ENCODE results near the gene FCHSD2. TPM values are rescaled to one million over a fixed set of nuclear protein-coding genes. Genes with fewer than 3 reads are reported as not detected.
"Not testable (repeated sequence)": the region's sequence is repeated elsewhere in the genome, so short reads cannot be mapped to it uniquely, and the experiment has no call there.

FCHSD2 gene
- total RNA-seq, 6 experiments from 2014 or later: 10.8 to 25.9 (median 17.8) TPM

DNA sequence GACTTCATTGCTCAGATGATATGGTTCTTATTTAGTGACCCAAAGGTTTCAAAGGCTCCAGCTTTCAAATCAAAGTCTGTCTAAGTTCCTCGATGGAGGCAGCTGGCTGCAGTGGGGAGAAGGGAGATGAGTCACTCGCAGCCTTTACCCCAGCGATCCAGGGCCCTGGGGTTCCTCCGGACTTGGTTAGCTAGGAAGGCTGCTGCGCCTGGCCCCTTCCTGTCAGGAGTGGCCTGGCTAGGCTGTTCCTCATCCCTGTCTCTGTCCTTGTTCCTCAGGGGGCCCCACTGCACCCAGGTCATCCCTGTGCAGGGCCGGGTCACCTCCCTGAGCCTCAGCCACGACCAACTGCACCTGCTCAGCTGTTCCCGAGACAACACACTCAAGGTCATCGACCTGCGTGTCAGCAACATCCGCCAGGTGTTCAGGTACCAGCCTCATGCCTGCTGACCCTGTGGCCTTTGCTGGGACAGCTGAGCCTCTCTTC is 314.0 kb downstream of the FCHSD2 start:
- peak overlapping the region; percentile 16 to 49 (median 36) for H3K27ac ChIP-seq
- peak; percentile 70 to 83 (median 73) for DNase-seq
- H3K4me1 ChIP-seq: peaks cover 0 to 19% (median 7%) of the 10 kb centered on the region in 4 donors
- intact Hi-C loops (cut with DNase I): no loop called here
- H3K9me3 ChIP-seq: no peaks in the 10 kb centered on the region
- no peaks in the 10 kb centered on the region for H3K36me3 ChIP-seq
- ATAC-seq: peak; percentile 48 to 65 (median 58)
- no peaks in the 10 kb centered on the region for H3K27me3 ChIP-seq
- TF ChIP-seq POLR2A (IDR thresholded peaks at IDR 0.05): no peak
- TF ChIP-seq, protein P1, sequence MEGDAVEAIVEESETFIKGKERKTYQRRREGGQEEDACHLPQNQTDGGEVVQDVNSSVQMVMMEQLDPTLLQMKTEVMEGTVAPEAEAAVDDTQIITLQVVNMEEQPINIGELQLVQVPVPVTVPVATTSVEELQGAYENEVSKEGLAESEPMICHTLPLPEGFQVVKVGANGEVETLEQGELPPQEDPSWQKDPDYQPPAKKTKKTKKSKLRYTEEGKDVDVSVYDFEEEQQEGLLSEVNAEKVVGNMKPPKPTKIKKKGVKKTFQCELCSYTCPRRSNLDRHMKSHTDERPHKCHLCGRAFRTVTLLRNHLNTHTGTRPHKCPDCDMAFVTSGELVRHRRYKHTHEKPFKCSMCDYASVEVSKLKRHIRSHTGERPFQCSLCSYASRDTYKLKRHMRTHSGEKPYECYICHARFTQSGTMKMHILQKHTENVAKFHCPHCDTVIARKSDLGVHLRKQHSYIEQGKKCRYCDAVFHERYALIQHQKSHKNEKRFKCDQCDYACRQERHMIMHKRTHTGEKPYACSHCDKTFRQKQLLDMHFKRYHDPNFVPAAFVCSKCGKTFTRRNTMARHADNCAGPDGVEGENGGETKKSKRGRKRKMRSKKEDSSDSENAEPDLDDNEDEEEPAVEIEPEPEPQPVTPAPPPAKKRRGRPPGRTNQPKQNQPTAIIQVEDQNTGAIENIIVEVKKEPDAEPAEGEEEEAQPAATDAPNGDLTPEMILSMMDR (IDR thresholded peaks at IDR 0.05): no peak
- 49% methylated on average over 5 of the region's 11 CpGs for WGBS (ENCODE audit: insufficient coverage, low coverage, low lambda C conversion rate, missing lambda C conversion rate)
- no peak overlapping the region for H3K4me3 ChIP-seq

DNA sequence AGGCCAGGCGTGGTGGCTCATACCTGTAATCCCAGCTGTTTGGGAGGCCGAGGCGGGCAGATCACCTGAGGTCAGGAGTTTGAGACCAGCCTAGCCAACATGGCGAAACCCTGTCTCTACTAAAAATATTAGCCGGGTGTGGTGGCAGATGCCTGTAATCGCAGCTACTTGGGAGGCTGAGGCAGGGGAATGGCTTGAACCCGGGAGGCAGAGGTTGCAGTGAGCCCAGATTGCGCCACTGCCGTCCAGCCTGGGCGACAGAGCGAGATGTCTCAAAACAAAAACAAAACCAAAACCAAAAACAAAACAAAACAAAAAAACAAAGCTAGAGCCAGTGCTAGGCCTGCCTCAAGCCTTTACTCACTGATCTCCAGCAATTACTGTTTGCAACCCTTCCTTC is 314.5 kb downstream of the FCHSD2 start:
- Histone ChIP-seq H3K27ac (peak overlapping the region; percentile 16 to 49 (median 36)), H3K4me1 (peaks cover 0 to 19% (median 7%) of the 10 kb centered on the region in 4 donors)
- ATAC-seq (peak in 3 of 4 donors; percentile 6 to 30 (median 24)), DNase-seq (peak in 1 of 3 donors; percentile 34)
- H3K27me3 ChIP-seq; intact Hi-C loops (cut with DNase I); H3K36me3 ChIP-seq; H3K9me3 ChIP-seq; H3K4me3 ChIP-seq: not testable (repeated sequence)
- WGBS (ENCODE audit: insufficient coverage, low coverage, low lambda C conversion rate, missing lambda C conversion rate): 57% methylated on average over 11 of the region's 11 CpGs

DNA sequence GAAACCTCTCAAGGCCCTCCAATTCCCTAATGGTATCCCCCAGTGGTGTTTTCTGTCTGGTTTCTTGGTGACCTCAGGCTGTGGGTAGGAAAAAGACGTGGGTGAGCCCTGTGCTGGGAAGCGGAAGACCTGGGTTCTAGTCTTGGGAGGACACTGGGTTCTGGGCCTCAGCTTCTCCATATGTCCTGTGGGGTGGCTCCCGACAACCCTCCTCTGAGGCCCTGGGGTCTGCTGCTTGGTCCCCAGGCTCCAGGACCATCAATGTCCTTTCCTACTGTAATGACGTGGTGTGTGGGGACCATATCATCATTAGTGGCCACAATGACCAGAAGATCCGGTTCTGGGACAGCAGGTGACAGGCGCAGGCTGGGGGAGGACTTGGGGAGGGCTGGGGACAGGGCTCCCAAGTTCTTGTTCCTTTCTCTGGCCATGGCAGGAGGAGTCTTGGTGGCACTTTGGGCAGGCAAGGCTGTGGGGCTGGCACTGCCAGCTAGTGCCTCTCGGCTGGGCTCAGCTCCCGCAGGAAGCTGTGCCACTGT is 315.1 kb downstream of the FCHSD2 start:
- H3K27me3 ChIP-seq: no peaks in the 10 kb centered on the region
- 93% methylated on average over 4 of the region's 8 CpGs for WGBS (ENCODE audit: insufficient coverage, low coverage, low lambda C conversion rate, missing lambda C conversion rate)
- no peaks in the 10 kb centered on the region for H3K36me3 ChIP-seq
- intact Hi-C loops (cut with DNase I): no loop called here
- ATAC-seq: no peak
- H3K9me3 ChIP-seq: no peaks in the 10 kb centered on the region
- no peak overlapping the region for H3K4me3 ChIP-seq
- no peak for DNase-seq
- TF ChIP-seq POLR2A (IDR thresholded peaks at IDR 0.05): no peak
- TF ChIP-seq, protein P1 (IDR thresholded peaks at IDR 0.05): no peak
- H3K4me1 ChIP-seq: peaks cover 0 to 19% (median 7%) of the 10 kb centered on the region in 4 donors
- H3K27ac ChIP-seq: peak overlapping the region in 1 of 3 donors; percentile 36

DNA sequence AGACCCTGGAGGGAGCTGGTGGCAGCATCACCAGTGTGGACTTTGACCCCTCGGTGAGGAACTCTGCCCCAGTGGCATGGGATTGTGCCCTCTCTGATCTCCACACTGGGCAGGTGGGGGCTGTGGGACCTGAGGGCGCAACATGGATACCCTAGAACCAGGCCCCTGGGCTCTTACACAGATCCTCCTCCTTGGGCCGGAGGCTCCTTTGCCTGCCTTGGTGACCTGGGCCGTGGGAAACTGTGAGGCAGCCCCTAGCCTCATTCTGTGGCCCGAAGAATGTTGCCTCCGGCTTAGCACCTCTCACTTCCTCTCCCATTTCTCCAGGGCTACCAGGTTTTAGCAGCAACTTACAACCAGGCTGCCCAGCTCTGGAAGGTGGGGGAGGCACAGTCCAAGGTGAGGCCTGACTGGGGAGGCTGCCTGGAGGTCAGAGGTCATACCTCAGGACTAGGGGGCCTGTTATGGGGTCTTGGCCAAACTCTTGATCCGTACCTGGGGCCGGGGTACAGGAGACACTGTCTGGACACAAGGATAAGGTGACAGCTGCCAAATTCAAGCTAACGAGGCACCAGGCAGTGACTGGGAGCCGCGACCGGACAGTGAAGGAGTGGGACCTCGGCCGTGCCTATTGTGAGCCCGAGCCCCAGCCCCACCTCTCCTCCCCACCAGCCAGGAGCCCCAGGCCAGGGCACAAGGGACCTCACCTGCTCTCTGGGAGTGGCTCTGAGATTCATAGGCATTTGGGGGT is 315.8 kb downstream of the FCHSD2 start:
- DNase-seq: no peak
- TF ChIP-seq, protein P1 (IDR thresholded peaks at IDR 0.05): no peak
- TF ChIP-seq POLR2A (IDR thresholded peaks at IDR 0.05): no peak

DNA sequence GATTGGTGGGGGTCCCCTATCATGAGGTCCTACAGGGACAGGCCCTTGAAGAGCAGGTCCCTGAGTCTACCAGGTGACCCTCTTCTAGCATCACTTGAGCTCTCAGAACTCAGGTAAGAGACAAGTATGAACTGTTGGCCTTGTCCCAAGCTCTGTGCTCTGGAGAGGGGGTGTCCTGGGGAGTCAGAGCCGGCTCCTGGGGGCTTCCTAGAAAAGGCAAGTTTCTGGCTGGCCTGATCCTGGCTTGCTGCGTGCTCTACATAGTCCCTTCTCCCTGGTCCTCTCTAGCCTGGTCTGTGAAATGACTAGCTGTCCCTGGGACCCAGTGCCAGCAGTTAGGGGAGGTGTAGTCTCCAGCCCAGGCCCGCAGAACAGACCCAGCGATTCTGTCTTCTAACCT is 316.5 kb downstream of the FCHSD2 start:
- intact Hi-C loops (cut with DNase I): no loop called here
- H3K4me3 ChIP-seq: no peak overlapping the region
- H3K4me1 ChIP-seq: peaks cover 0 to 24% (median 11%) of the 10 kb centered on the region in 4 donors
- WGBS (ENCODE audit: insufficient coverage, low coverage, low lambda C conversion rate, missing lambda C conversion rate): no CpG with 5 or more reads among the region's 4 CpGs
- H3K9me3 ChIP-seq: no peaks in the 10 kb centered on the region
- DNase-seq (no peak), ATAC-seq (no peak)
- H3K27me3 ChIP-seq: no peaks in the 10 kb centered on the region
- no peak for TF ChIP-seq POLR2A (IDR thresholded peaks at IDR 0.05)
- TF ChIP-seq, protein P1 (IDR thresholded peaks at IDR 0.05): no peak
- H3K27ac ChIP-seq: no peak overlapping the region
- no peaks in the 10 kb centered on the region for H3K36me3 ChIP-seq

More for the DNA sequence above, 315.8 kb downstream of the FCHSD2 start:
- H3K27ac ChIP-seq: no peak overlapping the region
- intact Hi-C loops (cut with DNase I): no loop called here
- no peaks in the 10 kb centered on the region for H3K27me3 ChIP-seq
- H3K9me3 ChIP-seq: no peaks in the 10 kb centered on the region
- H3K4me1 ChIP-seq: peaks cover 0 to 20% (median 9%) of the 10 kb centered on the region in 4 donors
- no peaks in the 10 kb centered on the region for H3K36me3 ChIP-seq
- WGBS (ENCODE audit: insufficient coverage, low coverage, low lambda C conversion rate, missing lambda C conversion rate): no CpG with 5 or more reads among the region's 15 CpGs
- no peak for ATAC-seq
- H3K4me3 ChIP-seq: no peak overlapping the region
